Stimulated activated CD8-positive, alpha-beta memory T cell treated with anti-CD3 and anti-CD28 coated beads, Interleukin-4, amount 100 ng/mL, for 4 hours (primary cell): ENCODE results near the gene C1RL.
"Not testable (repeated sequence)": the region's sequence is repeated elsewhere in the genome, so short reads cannot be mapped to it uniquely, and the experiment has no call there.

ENCODE experiments used
- DNase-seq, 2 donors: peaks; one replicate each; pipeline ENCODE4 v3.0.0-alpha.2; 2020; ENCODE audit warnings: low read depth in 2 of 2, low spot score in 1 of 2

The C1RL gene

GRCh38 chr12:7066596-7066995 is 42.4 kb downstream of the C1RL start:
- DNase-seq = no peak

- no peak for DNase-seq
Measured at GRCh38 chr12:7065073-7065623, 43.9 kb downstream of the C1RL start.

GRCh38 chr12:7064516-7064915 is 44.5 kb downstream of the C1RL start:
- no peak for DNase-seq

GRCh38 chr12:7061596-7061995 is 47.4 kb downstream of the C1RL start:
- no peak for DNase-seq

GRCh38 chr12:7061138-7061537 is 47.9 kb downstream of the C1RL start:
- DNase-seq = no peak

GRCh38 chr12:7060353-7060954 is 48.6 kb downstream of the C1RL start, which contains the start of gene C1S:
Gene C1S, plus strand, starts transcription at chr12:7060718. Its CDS starts 1,195 bp downstream, at chr12:7061913.
- no peak for DNase-seq

GRCh38 chr12:7059780-7060179 is 49.2 kb downstream of the C1RL start:
- DNase-seq = no peak

- DNase-seq = no peak
Measured at GRCh38 chr12:7058850-7059395, 50.1 kb downstream of the C1RL start.

- DNase-seq = no peak
Measured at GRCh38 chr12:7058163-7058845, 50.7 kb downstream of the C1RL start.

GRCh38 chr12:7055736-7056135 is 53.3 kb downstream of the C1RL start:
- not testable (repeated sequence) for DNase-seq

GRCh38 chr12:7054925-7055324 is 54.1 kb downstream of the C1RL start:
- no peak for DNase-seq

- not testable (repeated sequence) for DNase-seq
Measured at GRCh38 chr12:7049973-7050372, 59.0 kb downstream of the C1RL start.

GRCh38 chr12:7049445-7049951 is 59.5 kb downstream of the C1RL start:
- not testable (repeated sequence) for DNase-seq

GRCh38 chr12:7047306-7047705 is 61.7 kb downstream of the C1RL start:
- DNase-seq = no peak

- DNase-seq = no peak
Measured at GRCh38 chr12:7046383-7047105, 62.5 kb downstream of the C1RL start.

- no peak for DNase-seq
Measured at GRCh38 chr12:7045913-7046312, 63.1 kb downstream of the C1RL start.
